Measurements from ENCODE around the gene NUP107. TPM values are rescaled to one million over a fixed set of nuclear protein-coding genes. Genes with fewer than 3 reads are reported as not detected.

The NUP107 gene
- polyA plus RNA-seq, 2 of the 4 experiments (the other 2 are of a cell fraction): 78.5 to 194 TPM

- WGBS (ENCODE audit: missing lambda C conversion rate): 87% methylated on average over 3 of the region's 3 CpGs
- FAIRE-seq: peak; percentile 13
- Histone ChIP-seq H3K4me2 (no peak overlapping the region), H3K9me3 (no peaks in the 10 kb centered on the region), H3K27ac (no peak overlapping the region), H3K4me3 (no peak overlapping the region), H3K4me1 (peaks cover 27% of the 10 kb centered on the region)
- ChIA-PET CTCF (no interaction called here), POLR2A (interaction anchor here (0.6 kb wide), 1 partner anchor 38 kb away, joined by 3 read pairs; no protein-coding TSS in a partner anchor)
- DNase-seq (ENCODE audit: low read depth in 1 of 2, low spot score in 1 of 2): no peak
- ATAC-seq: no peak
- no peak for TF ChIP-seq RNF2 (IDR thresholded peaks at IDR 0.05; ENCODE audit: borderline replicate concordance, low read depth)
- no peak for TF ChIP-seq NFE2L2 (conservative IDR thresholded peaks at IDR 0.05; ENCODE audit: low read length)
- no peak for TF ChIP-seq MAX (IDR thresholded peaks at IDR 0.05)
- no peak for TF ChIP-seq MYC (IDR thresholded peaks at IDR 0.05; ENCODE audit: borderline replicate concordance, low read length)
- no peak for TF ChIP-seq MAZ (IDR thresholded peaks at IDR 0.05; ENCODE audit: borderline replicate concordance, low read depth, low read length)
- no peak for TF ChIP-seq EHMT2 (IDR thresholded peaks at IDR 0.05; ENCODE audit: low read depth)
- TF ChIP-seq HES2 (IDR thresholded peaks at IDR 0.05): no peak
- no peak for TF ChIP-seq BHLHE40 (IDR thresholded peaks at IDR 0.05; ENCODE audit: low read depth, low read length)
- TF ChIP-seq POLR2AphosphoS2 (conservative IDR thresholded peaks at IDR 0.05; ENCODE audit: low read length): no peak
- TF ChIP-seq HOXB13 (CRISPR knock-in tag; IDR thresholded peaks at IDR 0.05; ENCODE audit: low read depth): no peak
- no peak for TF ChIP-seq KDM5A (IDR thresholded peaks at IDR 0.05)
- TF ChIP-seq RARB (CRISPR knock-in tag; IDR thresholded peaks at IDR 0.05): no peak
- no peak for TF ChIP-seq EP300 (IDR thresholded peaks at IDR 0.05)
- TF ChIP-seq REST (IDR thresholded peaks at IDR 0.05): no peak
- TF ChIP-seq ATOH8 (CRISPR knock-in tag; IDR thresholded peaks at IDR 0.05; ENCODE audit: low read depth): no peak
- no peak for TF ChIP-seq CEBPB (IDR thresholded peaks at IDR 0.05)
These were observed 48.6 kb upstream of the NUP107 start for GRCh38 chr12:68638171-68638570.

GRCh38 chr12:68638721-68639395, 47.9 kb upstream of the NUP107 start:
- Histone ChIP-seq H3K4me3 (no peak overlapping the region), H3K4me2 (no peak overlapping the region), H3K4me1 (peaks cover 27% of the 10 kb centered on the region), H3K27ac (no peak overlapping the region), H3K9me3 (no peaks in the 10 kb centered on the region)
- ChIA-PET POLR2A (interaction anchor here (0.6 kb wide), 1 partner anchor 38 kb away, joined by 3 read pairs; no protein-coding TSS in a partner anchor), CTCF (no interaction called here)
- FAIRE-seq (no peak), ATAC-seq (no peak), DNase-seq (ENCODE audit: low read depth in 1 of 2, low spot score in 1 of 2) (no peak)
- no peak for TF ChIP-seq ATOH8 (CRISPR knock-in tag; IDR thresholded peaks at IDR 0.05; ENCODE audit: low read depth)
- WGBS (ENCODE audit: missing lambda C conversion rate): 87% methylated on average over 12 of the region's 12 CpGs

GRCh38 chr12:68639396-68639767, 47.4 kb upstream of the NUP107 start:
- H3K27ac ChIP-seq: no peak overlapping the region
- H3K4me3 ChIP-seq: no peak overlapping the region
- CTCF ChIA-PET: interaction anchor here (1.2 kb wide), 1 partner anchor 10 kb away, joined by 3 read pairs; no protein-coding TSS in a partner anchor
- H3K4me1 ChIP-seq: peaks cover 27% of the 10 kb centered on the region
- H3K4me2 ChIP-seq: no peak overlapping the region
- POLR2A ChIA-PET: no interaction called here
- WGBS (ENCODE audit: missing lambda C conversion rate): 94% methylated on average over 1 of the region's 1 CpG
- DNase-seq (ENCODE audit: low read depth in 1 of 2, low spot score in 1 of 2) (no peak), ATAC-seq (no peak), FAIRE-seq (no peak)
- no peak for TF ChIP-seq MAZ (IDR thresholded peaks at IDR 0.05; ENCODE audit: borderline replicate concordance, low read depth, low read length)
- no peak for TF ChIP-seq FOSL2 (IDR thresholded peaks at IDR 0.05)
- TF ChIP-seq FOSL2 (CRISPR knock-in tag; IDR thresholded peaks at IDR 0.05): no peak
- no peak for TF ChIP-seq ZC3H11A (IDR thresholded peaks at IDR 0.05)
- no peak for TF ChIP-seq SREBF2 (IDR thresholded peaks at IDR 0.05)
- H3K9me3 ChIP-seq: no peaks in the 10 kb centered on the region
